CD14-positive monocyte (primary cell): ENCODE data around the gene PPFIBP1. TPM values are rescaled to one million over a fixed set of nuclear protein-coding genes. Genes with fewer than 3 reads are reported as not detected.
"Not testable (repeated sequence)": the region's sequence is repeated elsewhere in the genome, so short reads cannot be mapped to it uniquely, and the experiment has no call there.

Experiments used
- DNase-seq, 3 donors: peaks; one replicate each; pipeline ENCODE4 v3.0.0-alpha.2; 2011 to 2022
- H2AFZ ChIP-seq: 2 replicates; pipeline ENCODE4 v1.6.0; 2012; ENCODE audit warnings: mild to moderate bottlenecking, low read depth, low read length, inconsistent platforms; ENCODE audit not compliant: insufficient read depth, poor library complexity, severe bottlenecking
- H3K27ac ChIP-seq, 2 donors: 1 replicate in 1 of 2; 2 replicates in 1 of 2; pipeline ENCODE4 v1.5.1; 2012 to 2013; ENCODE audit warnings: low read length in 2 of 2, control low read depth in 1 of 2, inconsistent platforms in 1 of 2, low read depth in 1 of 2, mild to moderate bottlenecking in 1 of 2
- H3K27me3 ChIP-seq, 2 donors: one replicate each; pipeline versions ENCODE4 v1.6.0 to v1.6.1; 2011 to 2013; ENCODE audit warnings: low read length in 2 of 2; ENCODE audit not compliant: control insufficient read depth in 2 of 2, insufficient read depth in 2 of 2
- H3K36me3 ChIP-seq, 2 donors: replicated peaks in 1 of 2; 1 replicate in 1 of 2; 2 replicates in 1 of 2; pipeline versions ENCODE4 v1.5.1 to v1.6.1; 2012 to 2013; ENCODE audit warnings: low read length in 2 of 2, control low read depth in 1 of 2, inconsistent platforms in 1 of 2, mild to moderate bottlenecking in 1 of 2; ENCODE audit not compliant: insufficient read depth in 2 of 2, control insufficient read depth in 1 of 2
- H3K4me1 ChIP-seq, 2 donors: 1 replicate in 1 of 2; 2 replicates in 1 of 2; pipeline versions ENCODE4 v1.5.1 to v1.6.1; 2012 to 2013; ENCODE audit warnings: low read length in 2 of 2, control low read depth in 1 of 2, inconsistent platforms in 1 of 2, mild to moderate bottlenecking in 1 of 2, moderate library complexity in 1 of 2; ENCODE audit not compliant: insufficient read depth in 2 of 2, control insufficient read depth in 1 of 2
- H3K4me2 ChIP-seq: replicated peaks from 2 replicates; pipeline ENCODE3; 2012; ENCODE audit warnings: low read length, moderate library complexity, mild to moderate bottlenecking; ENCODE audit not compliant: poor library complexity, severe bottlenecking; ENCODE audit errors: extremely low read depth
- H3K4me3 ChIP-seq, 3 experiments: fragments of 200-600 bp in 1 of 3; sonication (generic) in 1 of 3; replicated peaks in 1 of 3; 1 replicate in 2 of 3; 2 replicates in 1 of 3; pipeline ENCODE4 v1.5.1; 2011 to 2013; ENCODE audit warnings: low read length in 3 of 3, mild to moderate bottlenecking in 3 of 3, control low read depth in 2 of 3, low read depth in 2 of 3, inconsistent platforms in 1 of 3, moderate library complexity in 1 of 3
- H3K79me2 ChIP-seq: 2 replicates; pipeline ENCODE4 v1.6.0; 2012; ENCODE audit warnings: mild to moderate bottlenecking, control low read depth, inconsistent platforms, low read length, moderate library complexity; ENCODE audit not compliant: insufficient read depth
- H3K9ac ChIP-seq: 2 replicates; pipeline ENCODE4 v1.6.0; 2017; ENCODE audit warnings: low read length, mild to moderate bottlenecking; ENCODE audit not compliant: insufficient read depth, poor library complexity, severe bottlenecking
- H3K9me3 ChIP-seq, 2 donors: replicated peaks in 1 of 2; 1 replicate in 1 of 2; 2 replicates in 1 of 2; pipeline versions ENCODE4 v1.5.1 to v1.6.1; 2012 to 2013; ENCODE audit warnings: low read length in 2 of 2, control low read depth in 1 of 2; ENCODE audit not compliant: control insufficient read depth in 1 of 2, insufficient read depth in 1 of 2
- H4K20me1 ChIP-seq: 2 replicates; pipeline ENCODE4 v1.6.0; 2012; ENCODE audit warnings: mild to moderate bottlenecking, low read length, control low read depth, moderate library complexity; ENCODE audit not compliant: insufficient read depth
- H3K27ac Mint-ChIP-seq, 7 donors: one replicate each; pipeline ENCODE4 v1.8.0; 2020; ENCODE audit warnings: mild to moderate bottlenecking in 7 of 7, mixed read lengths in 7 of 7, moderate library complexity in 6 of 7, inconsistent platforms in 2 of 7
- H3K27me3 Mint-ChIP-seq, 3 donors: one replicate each; pipeline ENCODE4 v1.8.0; 2021 to 2022; ENCODE audit warnings: low read depth in 3 of 3, mild to moderate bottlenecking in 3 of 3, mixed read lengths in 3 of 3, moderate library complexity in 3 of 3, inconsistent platforms in 1 of 3
- H3K36me3 Mint-ChIP-seq, 2 donors: one replicate each; pipeline ENCODE4 v1.8.0; 2020; ENCODE audit warnings: mixed read lengths in 2 of 2, inconsistent platforms in 1 of 2, mild to moderate bottlenecking in 1 of 2
- H3K4me1 Mint-ChIP-seq: one replicate; pipeline ENCODE4 v1.8.0; 2020; ENCODE audit warnings: mild to moderate bottlenecking, mixed read lengths
- H3K4me3 Mint-ChIP-seq, 2 donors: one replicate each; pipeline ENCODE4 v1.8.0; 2020; ENCODE audit warnings: mild to moderate bottlenecking in 2 of 2, mixed read lengths in 2 of 2, moderate library complexity in 1 of 2
- H3K9me3 Mint-ChIP-seq, 7 donors: one replicate each; pipeline ENCODE4 v1.8.0; 2020 to 2022; ENCODE audit warnings: mixed read lengths in 7 of 7, mild to moderate bottlenecking in 6 of 7, moderate library complexity in 6 of 7, inconsistent platforms in 2 of 7
- WGBS: methylation state at CpG from one replicate; pipeline ENCODE4 v1.1.5; 2013; ENCODE audit warnings: missing lambda C conversion rate; ENCODE audit not compliant: insufficient coverage; 5-methylcytosine and 5-hydroxymethylcytosine counted together
- intact Hi-C, 2 donors: fragments of 100-400 bp; cut with micrococcal nuclease; formaldehyde crosslinking; loops; one replicate each; pipeline versions ENCODE4 v1.15.0 to v1.15.1; 2023
- polyA plus RNA-seq, 3 donors: library from polyadenylated mRNA; depleted of rRNA in 1 of 3; unstranded in 2 of 3; stranded (reverse) in 1 of 3; fragments of 300-500 nt in 2 of 3; fragments of >200 nt in 1 of 3; fragmentation: Illumina TruSeq in 2 of 3; gene quantifications; 1 replicate in 2 of 3; 2 replicates in 1 of 3; pipeline ENCODE4 v1.2.3, GENCODE V29; 2012 to 2021
- TF ChIP-seq, protein P1 (sequence below): fragments of 200-600 bp; IDR thresholded peaks from one replicate; pipeline ENCODE4 v1.8.0; 2022; ENCODE audit warnings: antibody characterized with exemption, mild to moderate bottlenecking

PPFIBP1 gene
- polyA plus RNA-seq, 3 donors: 0.25 to 0.79 (median 0.53) TPM

DNA sequence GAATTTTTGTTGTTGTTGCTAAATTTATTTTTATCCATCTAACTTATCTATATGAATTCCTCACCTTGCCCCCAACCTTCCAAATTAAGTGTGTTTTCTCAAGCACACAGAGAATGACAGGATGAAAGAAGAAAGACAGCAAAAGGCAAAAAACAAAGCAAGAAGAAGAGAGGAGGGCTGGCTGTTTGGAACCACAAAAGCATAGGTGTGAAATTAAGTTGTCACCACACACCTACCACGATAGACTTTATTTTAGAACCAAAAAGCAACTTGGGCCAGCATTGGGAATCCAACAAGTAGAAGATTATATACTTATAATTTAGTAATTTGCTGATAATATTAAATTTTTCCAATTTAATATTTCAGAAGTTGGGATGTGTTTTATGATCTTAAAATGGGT lies 113.5 kb downstream of the PPFIBP1 start:
- H3K9me3 Mint-ChIP-seq: no peaks in the 10 kb centered on the region
- DNase-seq: no peak
- Histone ChIP-seq H3K79me2 (no peaks in the 10 kb centered on the region), H3K27me3 (no peaks in the 10 kb centered on the region), H2AFZ (no peak overlapping the region), H3K27ac (no peak overlapping the region), H3K4me1 (no peaks in the 10 kb centered on the region), H3K9ac (no peak overlapping the region), H3K4me3 (no peak overlapping the region), H3K9me3 (no peaks in the 10 kb centered on the region), H4K20me1 (no peaks in the 10 kb centered on the region), H3K4me2 (no peak overlapping the region), H3K36me3 (no peaks in the 10 kb centered on the region)
- intact Hi-C loops: no loop called here
- no peak overlapping the region for H3K4me3 Mint-ChIP-seq
- no peaks in the 10 kb centered on the region for H3K27me3 Mint-ChIP-seq
- no peaks in the 10 kb centered on the region for H3K36me3 Mint-ChIP-seq
- TF ChIP-seq, protein P1, sequence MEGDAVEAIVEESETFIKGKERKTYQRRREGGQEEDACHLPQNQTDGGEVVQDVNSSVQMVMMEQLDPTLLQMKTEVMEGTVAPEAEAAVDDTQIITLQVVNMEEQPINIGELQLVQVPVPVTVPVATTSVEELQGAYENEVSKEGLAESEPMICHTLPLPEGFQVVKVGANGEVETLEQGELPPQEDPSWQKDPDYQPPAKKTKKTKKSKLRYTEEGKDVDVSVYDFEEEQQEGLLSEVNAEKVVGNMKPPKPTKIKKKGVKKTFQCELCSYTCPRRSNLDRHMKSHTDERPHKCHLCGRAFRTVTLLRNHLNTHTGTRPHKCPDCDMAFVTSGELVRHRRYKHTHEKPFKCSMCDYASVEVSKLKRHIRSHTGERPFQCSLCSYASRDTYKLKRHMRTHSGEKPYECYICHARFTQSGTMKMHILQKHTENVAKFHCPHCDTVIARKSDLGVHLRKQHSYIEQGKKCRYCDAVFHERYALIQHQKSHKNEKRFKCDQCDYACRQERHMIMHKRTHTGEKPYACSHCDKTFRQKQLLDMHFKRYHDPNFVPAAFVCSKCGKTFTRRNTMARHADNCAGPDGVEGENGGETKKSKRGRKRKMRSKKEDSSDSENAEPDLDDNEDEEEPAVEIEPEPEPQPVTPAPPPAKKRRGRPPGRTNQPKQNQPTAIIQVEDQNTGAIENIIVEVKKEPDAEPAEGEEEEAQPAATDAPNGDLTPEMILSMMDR: no peak
- no CpG with 5 or more reads among the region's 1 CpG for WGBS
- H3K4me1 Mint-ChIP-seq: no peaks in the 10 kb centered on the region
- no peak overlapping the region for H3K27ac Mint-ChIP-seq

DNA sequence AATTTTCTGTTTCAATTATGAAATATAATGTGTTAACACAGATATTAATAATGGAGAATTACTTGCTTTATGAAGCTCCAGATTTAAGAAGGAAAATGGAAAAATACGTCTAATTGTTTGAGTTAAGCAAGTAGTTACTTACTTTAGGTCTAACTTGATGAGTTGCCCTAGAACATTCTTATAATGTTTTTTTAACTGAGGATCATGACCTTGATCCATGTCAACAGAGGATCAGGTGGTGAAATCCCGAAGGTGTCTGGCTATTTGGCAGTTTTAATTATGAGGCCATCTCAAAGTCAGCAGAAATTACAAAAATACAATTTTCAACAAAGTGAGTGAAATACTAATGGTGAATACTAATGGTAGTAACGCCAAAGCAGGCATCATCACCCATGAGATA lies 115.3 kb downstream of the PPFIBP1 start:
- intact Hi-C loops: no loop called here
- 0% methylated on average over 1 of the region's 3 CpGs for WGBS
- H3K36me3 Mint-ChIP-seq: no peaks in the 10 kb centered on the region

DNA sequence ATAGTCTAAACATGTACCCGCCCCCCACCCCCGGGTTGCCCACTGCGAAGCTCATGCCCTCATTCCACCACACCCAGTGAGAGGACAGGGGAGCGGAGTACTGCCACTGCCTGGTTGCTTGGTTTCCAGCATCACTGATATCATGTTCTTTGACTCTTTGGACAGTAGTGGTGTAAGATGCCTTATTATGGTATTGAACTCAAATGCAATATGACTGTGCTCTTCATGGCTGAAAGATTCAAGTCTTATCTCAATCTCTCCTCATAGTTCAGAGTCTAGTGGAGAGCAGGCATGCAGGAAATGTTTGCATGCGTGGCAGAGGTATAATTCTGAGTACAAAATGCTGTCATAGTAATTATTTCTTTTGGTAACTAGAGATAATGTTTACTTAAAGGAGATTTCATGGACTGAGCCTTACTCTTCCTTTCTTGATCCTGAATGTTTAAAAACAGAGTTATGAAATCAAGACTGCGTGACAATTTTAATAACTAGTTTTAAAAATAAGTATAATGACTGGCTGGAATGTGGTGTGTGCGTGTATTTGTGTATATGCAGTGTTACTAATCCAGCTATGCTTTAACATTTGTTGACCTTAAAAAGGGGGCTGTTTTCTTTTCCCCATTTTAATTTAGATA lies 116.7 kb downstream of the PPFIBP1 start:
- H3K4me1 Mint-ChIP-seq, H3K9me3 Mint-ChIP-seq, H3K27me3 ChIP-seq, DNase-seq, intact Hi-C loops, H3K4me2 ChIP-seq, H3K36me3 Mint-ChIP-seq, H2AFZ ChIP-seq, H3K9me3 ChIP-seq, H3K79me2 ChIP-seq, H3K9ac ChIP-seq, H3K27ac ChIP-seq, H3K4me3 ChIP-seq, H3K27ac Mint-ChIP-seq, H3K36me3 ChIP-seq, H3K4me3 Mint-ChIP-seq, H4K20me1 ChIP-seq, H3K4me1 ChIP-seq, H3K27me3 Mint-ChIP-seq: not testable (repeated sequence)
- no CpG with 5 or more reads among the region's 7 CpGs for WGBS

More for the DNA sequence above, 115.3 kb downstream of the PPFIBP1 start:
- no peak overlapping the region for H3K27ac Mint-ChIP-seq
- H3K36me3 ChIP-seq: no peaks in the 10 kb centered on the region
- no peaks in the 10 kb centered on the region for H3K9me3 ChIP-seq
- no peaks in the 10 kb centered on the region for H3K4me1 Mint-ChIP-seq
- no peak overlapping the region for H3K4me2 ChIP-seq
- DNase-seq: no peak
- no peaks in the 10 kb centered on the region for H3K79me2 ChIP-seq
- H3K27me3 ChIP-seq: no peaks in the 10 kb centered on the region
- H3K27ac ChIP-seq: no peak overlapping the region
- H3K4me1 ChIP-seq: no peaks in the 10 kb centered on the region
- no peak overlapping the region for H3K9ac ChIP-seq
- no peaks in the 10 kb centered on the region for H3K9me3 Mint-ChIP-seq
- H3K4me3 ChIP-seq: no peak overlapping the region
- H3K4me3 Mint-ChIP-seq: no peak overlapping the region
- H4K20me1 ChIP-seq: no peaks in the 10 kb centered on the region
- no peak overlapping the region for H2AFZ ChIP-seq
- peaks cover 0 to 1% (median 0%) of the 10 kb centered on the region in 3 donors for H3K27me3 Mint-ChIP-seq
- TF ChIP-seq, protein P1: no peak
